ENCODE results near the gene ZNF865.

Gene ZNF865

GRCh38 chr19:55603581-55604292, 1.7 kb upstream of the ZNF865 start:
- in situ Hi-C loops (cut with HindIII; ENCODE audit: low sequenced_read_pairs), result no loop called here

- in situ Hi-C loops (cut with HindIII; ENCODE audit: low sequenced_read_pairs), result no loop called here
Observed at GRCh38 chr19:55605207-55605636, 225 bp upstream of the ZNF865 start.

GRCh38 chr19:55606471-55606787, 982 bp downstream of the ZNF865 start:
- in situ Hi-C loops (cut with HindIII; ENCODE audit: low sequenced_read_pairs), result no loop called here

GRCh38 chr19:55606817-55607216, 1.4 kb downstream of the ZNF865 start:
- in situ Hi-C loops (cut with HindIII; ENCODE audit: low sequenced_read_pairs), result no loop called here

- in situ Hi-C loops (cut with HindIII; ENCODE audit: low sequenced_read_pairs), result no loop called here
Observed at GRCh38 chr19:55609326-55609725, 3.9 kb downstream of the ZNF865 start.

- in situ Hi-C loops (cut with HindIII; ENCODE audit: low sequenced_read_pairs), result no loop called here
Observed at GRCh38 chr19:55611300-55611982, 6.0 kb downstream of the ZNF865 start.

GRCh38 chr19:55611983-55612645, 6.7 kb downstream of the ZNF865 start:
- in situ Hi-C loops (cut with HindIII; ENCODE audit: low sequenced_read_pairs), result no loop called here

- in situ Hi-C loops (cut with HindIII; ENCODE audit: low sequenced_read_pairs), result no loop called here
Observed at GRCh38 chr19:55613396-55613795, 7.9 kb downstream of the ZNF865 start.

- in situ Hi-C loops (cut with HindIII; ENCODE audit: low sequenced_read_pairs), result no loop called here
Observed at GRCh38 chr19:55613930-55614710, 8.7 kb downstream of the ZNF865 start.

GRCh38 chr19:55614711-55615542, 9.5 kb downstream of the ZNF865 start:
- in situ Hi-C loops (cut with HindIII; ENCODE audit: low sequenced_read_pairs), result no loop called here

GRCh38 chr19:55615543-55616394, 10.3 kb downstream of the ZNF865 start:
- in situ Hi-C loops (cut with HindIII; ENCODE audit: low sequenced_read_pairs), result no loop called here

GRCh38 chr19:55616395-55616875, 11.0 kb downstream of the ZNF865 start:
- in situ Hi-C loops (cut with HindIII; ENCODE audit: low sequenced_read_pairs), result no loop called here

- in situ Hi-C loops (cut with HindIII; ENCODE audit: low sequenced_read_pairs), result no loop called here
Observed at GRCh38 chr19:55617426-55617825, 12.0 kb downstream of the ZNF865 start.

- in situ Hi-C loops (cut with HindIII; ENCODE audit: low sequenced_read_pairs), result no loop called here
Observed at GRCh38 chr19:55618426-55618825, 13.0 kb downstream of the ZNF865 start.

- in situ Hi-C loops (cut with HindIII; ENCODE audit: low sequenced_read_pairs), result no loop called here
Observed at GRCh38 chr19:55619286-55619685, 13.8 kb downstream of the ZNF865 start.

GRCh38 chr19:55620410-55621204, 15.2 kb downstream of the ZNF865 start:
- in situ Hi-C loops (cut with HindIII; ENCODE audit: low sequenced_read_pairs), result loop anchor here (5.0 kb wide), 3 partner anchors 108 to 403 kb away; no protein-coding TSS in a partner anchor

- in situ Hi-C loops (cut with HindIII; ENCODE audit: low sequenced_read_pairs), result loop anchor here (5.0 kb wide), 3 partner anchors 109 to 404 kb away; no protein-coding TSS in a partner anchor
Observed at GRCh38 chr19:55621205-55621672, 15.8 kb downstream of the ZNF865 start.

- in situ Hi-C loops (cut with HindIII; ENCODE audit: low sequenced_read_pairs), result loop anchor here (5.0 kb wide), 3 partner anchors 109 to 404 kb away; no protein-coding TSS in a partner anchor
Observed at GRCh38 chr19:55621673-55622231, 16.3 kb downstream of the ZNF865 start.

All from endothelial cell of hepatic sinusoid (primary cell).